Common myeloid progenitor, CD34-positive (primary cell): Measurements from ENCODE around the gene KCNMB1.

Source experiments
- CTCF ChIA-PET: fragments of 350-600 bp; sonication (Branson Sonifier 250); formaldehyde crosslinking; loops from one replicate; lab custom pipeline; 2021; ENCODE audit warnings: antibody characterized with exemption; lab: Charles Lee
- POLR2A ChIA-PET: fragments of 350-600 bp; sonication (Branson Sonifier 250); formaldehyde crosslinking; loops from one replicate; lab custom pipeline; 2021; ENCODE audit warnings: antibody characterized with exemption; lab: Charles Lee
- DNase-seq, 3 donors: peaks; one replicate each; pipeline versions ENCODE4 v3.0.0 to v3.0.0-alpha.2; 2013
- H3K27ac ChIP-seq, 2 experiments: 1 replicate in 1 of 2; 2 replicates in 1 of 2; pipeline ENCODE4 v1.7.0; 2013; ENCODE audit warnings: inconsistent platforms in 2 of 2, low read length in 2 of 2, mild to moderate bottlenecking in 2 of 2, low read depth in 1 of 2, moderate library complexity in 1 of 2; ENCODE audit not compliant: severe bottlenecking in 2 of 2, insufficient read depth in 1 of 2, poor library complexity in 1 of 2
- H3K27me3 ChIP-seq, 5 experiments: replicated peaks in 2 of 5; 1 replicate in 3 of 5; 2 replicates in 2 of 5; pipeline versions ENCODE4 v1.6.1 to v1.7.0; 2013; ENCODE audit warnings: low read length in 4 of 5, mild to moderate bottlenecking in 2 of 5, moderate library complexity in 2 of 5, inconsistent platforms in 1 of 5; ENCODE audit not compliant: insufficient read depth in 5 of 5, control insufficient read depth in 4 of 5
- H3K36me3 ChIP-seq, 4 experiments: 1 replicate in 2 of 4; 2 replicates in 2 of 4; pipeline versions ENCODE4 v1.6.1 to v1.7.0; 2013; ENCODE audit warnings: low read length in 3 of 4, control low read depth in 1 of 4, mild to moderate bottlenecking in 1 of 4; ENCODE audit not compliant: control insufficient read depth in 4 of 4, insufficient read depth in 4 of 4
- H3K4me1 ChIP-seq, 4 experiments: 1 replicate in 3 of 4; 2 replicates in 1 of 4; pipeline versions ENCODE4 v1.6.1 to v1.7.1; 2013; ENCODE audit warnings: low read length in 3 of 4, mild to moderate bottlenecking in 3 of 4, control low read depth in 1 of 4, inconsistent platforms in 1 of 4, moderate library complexity in 1 of 4; ENCODE audit not compliant: control insufficient read depth in 4 of 4, insufficient read depth in 4 of 4; ENCODE audit errors: control extremely low read depth in 1 of 4
- H3K4me3 ChIP-seq, 7 experiments: 1 replicate in 4 of 7; 2 replicates in 3 of 7; pipeline versions ENCODE4 v1.5.1 to v1.7.0; 2013; ENCODE audit warnings: mild to moderate bottlenecking in 7 of 7, low read length in 6 of 7, moderate library complexity in 6 of 7, inconsistent platforms in 2 of 7, low read depth in 2 of 7, control low read depth in 1 of 7; ENCODE audit not compliant: insufficient read depth in 4 of 7, control insufficient read depth in 1 of 7; ENCODE audit errors: extremely low read depth in 1 of 7
- H3K9me3 ChIP-seq, 5 experiments: 1 replicate in 4 of 5; 2 replicates in 1 of 5; pipeline versions ENCODE4 v1.6.1 to v1.7.1; 2013; ENCODE audit warnings: low read length in 4 of 5, mild to moderate bottlenecking in 2 of 5, inconsistent platforms in 1 of 5, low read depth in 1 of 5, moderate library complexity in 1 of 5; ENCODE audit not compliant: control insufficient read depth in 4 of 5, insufficient read depth in 2 of 5; ENCODE audit errors: control extremely low read depth in 1 of 5
- WGBS: methylation state at CpG from one replicate; pipeline ENCODE4 v1.1.5; 2013; ENCODE audit not compliant: insufficient coverage; 5-methylcytosine and 5-hydroxymethylcytosine counted together

The KCNMB1 gene

DNA sequence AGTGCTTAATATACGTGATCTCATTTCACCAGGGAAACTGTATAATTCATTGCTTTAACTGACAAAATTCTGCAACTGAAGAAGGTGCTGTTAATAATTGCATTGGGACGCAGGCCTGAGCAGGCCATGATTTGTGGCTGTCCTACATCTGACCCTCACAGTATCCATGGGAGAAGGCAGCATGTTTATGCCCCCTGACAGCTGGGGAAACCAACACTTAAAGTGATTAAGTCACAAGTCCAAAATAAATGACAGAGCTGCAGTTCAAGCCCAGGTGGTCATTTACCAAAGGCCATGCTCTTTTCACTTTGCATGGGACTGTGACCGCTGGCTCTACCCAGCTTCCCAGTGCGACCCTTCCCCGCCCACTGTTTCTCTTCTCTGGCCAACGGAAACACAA is 30.5 kb upstream of the KCNMB1 start:
- H3K36me3 ChIP-seq, result no peaks in the 10 kb centered on the region
- ChIA-PET CTCF (interaction anchor here (0.8 to 10.6 kb wide), 15 partner anchors 10 to 219 kb away, joined by 3 to 87 read pairs (median 4); partner anchors contain the start of gene LCP2), POLR2A (no interaction called here)
- DNase-seq, result no peak
- 79% methylated on average over 6 of the region's 6 CpGs for WGBS
- no peaks in the 10 kb centered on the region for H3K27me3 ChIP-seq
- peaks cover 0 to 27% (median 16%) of the 10 kb centered on the region in 4 experiments for H3K4me1 ChIP-seq
- no peak overlapping the region for H3K4me3 ChIP-seq
- no peaks in the 10 kb centered on the region for H3K9me3 ChIP-seq
- no peak overlapping the region for H3K27ac ChIP-seq

DNA sequence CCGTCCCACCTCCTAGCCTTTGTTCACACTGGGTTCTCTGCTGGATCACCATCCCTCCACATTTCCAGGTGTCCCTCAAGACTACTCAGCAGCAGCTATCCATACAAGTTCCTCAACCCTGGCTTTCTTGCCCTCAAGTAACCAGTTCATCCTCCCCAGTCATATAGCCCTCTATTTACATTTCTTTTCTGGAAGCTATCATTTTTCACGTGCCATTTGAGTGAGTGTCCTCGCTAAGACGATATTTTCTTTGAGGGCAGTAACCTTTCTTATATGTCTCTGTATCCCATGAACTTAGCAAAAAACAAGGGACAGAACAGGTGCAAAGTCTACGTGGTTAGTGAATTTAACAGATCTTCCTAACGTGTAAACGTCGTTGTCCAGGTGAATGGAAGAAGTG is 29.6 kb upstream of the KCNMB1 start:
- WGBS, result 94% methylated on average over 8 of the region's 8 CpGs
- POLR2A ChIA-PET, result no interaction called here
- no peaks in the 10 kb centered on the region for H3K9me3 ChIP-seq
- CTCF ChIA-PET, result interaction anchor here (0.6 to 10.6 kb wide), 11 partner anchors 10 to 220 kb away, joined by 3 to 87 read pairs (median 4); no protein-coding TSS in a partner anchor
- no peaks in the 10 kb centered on the region for H3K27me3 ChIP-seq
- H3K4me3 ChIP-seq, result no peak overlapping the region
- H3K36me3 ChIP-seq, result no peaks in the 10 kb centered on the region
- no peak for DNase-seq
- H3K27ac ChIP-seq, result no peak overlapping the region
- peaks cover 0 to 27% (median 16%) of the 10 kb centered on the region in 4 experiments for H3K4me1 ChIP-seq

DNA sequence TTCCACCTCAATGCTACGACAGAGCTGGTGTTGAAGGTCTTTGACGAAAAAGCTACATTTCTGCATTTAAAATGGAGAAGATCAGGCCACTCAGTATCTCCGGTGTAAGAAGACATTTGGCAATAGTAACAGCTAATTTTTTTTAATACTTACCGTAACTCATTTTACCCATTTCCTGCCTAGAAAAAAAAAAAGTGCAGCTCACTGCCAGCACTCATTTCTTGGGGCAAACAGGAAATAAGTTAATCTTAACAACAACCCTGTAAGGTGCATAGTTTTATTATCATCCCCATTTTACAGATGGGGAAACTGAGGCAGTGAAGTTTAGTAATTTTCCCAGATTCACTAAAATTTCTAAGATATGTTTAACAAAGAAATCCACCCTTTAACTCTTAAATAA is 27.4 kb upstream of the KCNMB1 start:
- DNase-seq, result no peak
- Histone ChIP-seq H3K9me3 (no peaks in the 10 kb centered on the region), H3K27ac (no peak overlapping the region), H3K4me1 (peaks cover 0 to 16% (median 6%) of the 10 kb centered on the region in 4 experiments), H3K27me3 (no peaks in the 10 kb centered on the region), H3K4me3 (no peak overlapping the region), H3K36me3 (no peaks in the 10 kb centered on the region)
- POLR2A ChIA-PET, result no interaction called here
- WGBS, result 72% methylated on average over 3 of the region's 4 CpGs
- CTCF ChIA-PET, result interaction anchor here (0.7 to 10.0 kb wide), 10 partner anchors 12 to 209 kb away, joined by 3 to 63 read pairs (median 4); no protein-coding TSS in a partner anchor

DNA sequence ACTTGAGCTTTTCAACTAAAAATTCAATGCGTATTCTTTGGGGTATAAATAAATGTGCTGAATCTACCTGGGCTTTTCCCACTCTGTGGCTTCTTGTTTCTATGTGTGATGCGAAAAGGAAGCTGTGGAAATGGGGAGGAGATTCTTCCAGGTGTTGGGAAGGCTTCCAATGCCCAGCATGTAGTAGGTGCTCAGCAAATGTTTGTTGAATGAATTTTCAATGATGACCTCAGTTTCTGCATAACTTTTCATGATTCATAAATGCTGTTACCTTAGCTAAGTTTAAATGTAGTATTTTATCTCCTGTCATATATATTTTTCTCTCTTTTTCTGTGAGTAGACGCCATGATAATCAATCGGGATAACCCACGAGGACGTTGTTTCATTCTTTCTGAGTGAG is 25.6 kb upstream of the KCNMB1 start:
- 100% methylated on average over 1 of the region's 6 CpGs for WGBS
- H3K9me3 ChIP-seq, result no peaks in the 10 kb centered on the region
- CTCF ChIA-PET, result interaction anchor here (0.8 to 10.0 kb wide), 7 partner anchors 9 to 156 kb away, joined by 3 to 63 read pairs (median 4); no protein-coding TSS in a partner anchor
- no peak for DNase-seq
- H3K4me3 ChIP-seq, result no peak overlapping the region
- no peaks in the 10 kb centered on the region for H3K36me3 ChIP-seq
- POLR2A ChIA-PET, result interaction anchor here (0.5 kb wide), 1 partner anchor 30 kb away, joined by 5 read pairs; no protein-coding TSS in a partner anchor
- H3K4me1 ChIP-seq, result peaks cover 0 to 10% (median 3%) of the 10 kb centered on the region in 4 experiments
- no peaks in the 10 kb centered on the region for H3K27me3 ChIP-seq
- H3K27ac ChIP-seq, result no peak overlapping the region

DNA sequence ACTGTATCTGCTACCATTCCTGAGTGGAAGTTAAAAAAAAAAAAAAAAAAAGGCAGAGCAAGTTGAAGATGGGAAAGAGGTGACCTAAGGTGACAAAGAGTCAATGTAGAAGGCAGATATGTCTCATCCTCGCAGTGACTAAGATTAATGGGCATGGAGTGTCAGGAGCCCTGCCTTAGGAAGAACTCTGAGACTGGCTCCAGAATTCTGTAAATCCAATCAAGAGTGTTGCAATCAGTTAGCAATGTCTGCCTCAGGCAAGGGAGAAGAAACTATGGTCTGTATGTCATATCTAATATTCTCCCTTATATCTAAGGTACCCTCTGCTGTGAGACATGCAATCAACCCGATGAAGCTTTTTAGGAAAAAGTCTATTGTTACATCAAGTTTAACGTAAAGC is 24.7 kb upstream of the KCNMB1 start:
- POLR2A ChIA-PET, result no interaction called here
- CTCF ChIA-PET, result interaction anchor here (0.8 to 10.0 kb wide), 5 partner anchors 8 to 157 kb away, joined by 3 to 63 read pairs (median 3); no protein-coding TSS in a partner anchor
- WGBS, result 97% methylated on average over 3 of the region's 3 CpGs
- H3K27me3 ChIP-seq, result no peaks in the 10 kb centered on the region
- H3K4me1 ChIP-seq, result peaks cover 0 to 6% (median 3%) of the 10 kb centered on the region in 4 experiments
- H3K27ac ChIP-seq, result no peak overlapping the region
- no peak for DNase-seq
- H3K36me3 ChIP-seq, result no peaks in the 10 kb centered on the region
- H3K4me3 ChIP-seq, result no peak overlapping the region
- H3K9me3 ChIP-seq, result no peaks in the 10 kb centered on the region

DNA sequence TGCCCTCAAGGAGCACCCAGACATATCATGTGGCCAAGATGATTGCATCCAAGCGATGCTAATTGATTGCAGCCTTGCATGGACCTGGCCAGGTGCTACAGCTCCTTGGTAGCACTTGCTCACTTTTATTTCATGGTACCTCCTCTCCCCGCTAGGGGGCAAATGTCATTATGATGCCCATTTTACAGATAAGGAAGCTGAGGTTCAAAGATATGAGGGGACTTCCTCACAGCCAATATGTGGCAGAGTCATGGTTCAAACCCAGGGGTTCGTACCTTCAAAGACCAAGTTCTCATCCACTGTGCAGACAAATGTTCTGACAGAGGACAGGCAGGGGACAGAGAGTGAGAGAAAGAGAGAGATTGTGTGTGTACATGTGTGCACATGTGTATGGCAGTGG is 21.9 kb upstream of the KCNMB1 start:
- H3K4me1 ChIP-seq, result peaks cover 4 to 12% (median 11%) of the 10 kb centered on the region in 4 experiments
- no peak overlapping the region for H3K27ac ChIP-seq
- H3K4me3 ChIP-seq, result no peak overlapping the region
- 97% methylated on average over 3 of the region's 3 CpGs for WGBS
- no peak for DNase-seq
- CTCF ChIA-PET, result interaction anchor here (1.1 to 1.2 kb wide), 2 partner anchors 10 to 14 kb away, joined by 3 to 4 read pairs; no protein-coding TSS in a partner anchor
- no peaks in the 10 kb centered on the region for H3K36me3 ChIP-seq
- POLR2A ChIA-PET, result no interaction called here
- H3K9me3 ChIP-seq, result no peaks in the 10 kb centered on the region
- H3K27me3 ChIP-seq, result no peaks in the 10 kb centered on the region

DNA sequence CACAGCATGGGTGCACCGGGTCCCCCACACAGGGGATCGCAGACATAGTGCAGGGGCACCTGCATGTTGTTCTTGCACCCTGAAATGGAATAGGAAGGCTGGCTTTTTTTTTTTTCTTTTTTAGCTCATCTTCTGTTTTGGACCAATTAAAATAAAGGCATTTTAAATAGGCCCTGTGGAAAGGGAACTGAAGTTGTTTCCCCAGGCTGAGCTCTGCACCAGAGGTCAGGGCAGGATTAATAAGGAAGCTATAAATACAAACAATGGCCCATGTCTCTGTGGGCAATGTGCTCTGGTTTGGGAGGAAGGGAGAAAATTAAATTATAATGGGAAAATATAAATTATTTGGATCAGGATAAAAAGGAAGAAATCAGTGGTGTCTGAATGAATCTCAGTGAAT is 21.2 kb upstream of the KCNMB1 start:
- H3K9me3 ChIP-seq, result no peaks in the 10 kb centered on the region
- H3K27me3 ChIP-seq, result no peaks in the 10 kb centered on the region
- ChIA-PET POLR2A (no interaction called here), CTCF (interaction anchor here (0.6 to 1.4 kb wide), 6 partner anchors 9 to 136 kb away, joined by 3 to 5 read pairs (median 4); no protein-coding TSS in a partner anchor)
- DNase-seq, result no peak
- no peaks in the 10 kb centered on the region for H3K36me3 ChIP-seq
- WGBS, result 97% methylated on average over 2 of the region's 2 CpGs
- no peak overlapping the region for H3K4me3 ChIP-seq
- H3K4me1 ChIP-seq, result peaks cover 5 to 18% (median 18%) of the 10 kb centered on the region in 4 experiments
- H3K27ac ChIP-seq, result no peak overlapping the region
